CD4-positive, alpha-beta T cell treated with Interleukin-6 at 100 ng/mL for 8 hours (primary cell): ENCODE measurements around the gene EIF4E1B.

Experiments
- DNase-seq: peaks from one replicate; pipeline ENCODE4 v3.0.0-alpha.2; 2020; ENCODE audit warnings: mixed read lengths, low spot score

Gene EIF4E1B

GRCh38 chr5:176647030-176647842 lies 16.8 kb downstream of the EIF4E1B start, which contains the start of gene TSPAN17:
Gene TSPAN17 (plus strand): TSS chr5:176647484. CDS start chr5:176647616, 132 bp downstream.
- DNase-seq, result peak; percentile 99

DNA sequence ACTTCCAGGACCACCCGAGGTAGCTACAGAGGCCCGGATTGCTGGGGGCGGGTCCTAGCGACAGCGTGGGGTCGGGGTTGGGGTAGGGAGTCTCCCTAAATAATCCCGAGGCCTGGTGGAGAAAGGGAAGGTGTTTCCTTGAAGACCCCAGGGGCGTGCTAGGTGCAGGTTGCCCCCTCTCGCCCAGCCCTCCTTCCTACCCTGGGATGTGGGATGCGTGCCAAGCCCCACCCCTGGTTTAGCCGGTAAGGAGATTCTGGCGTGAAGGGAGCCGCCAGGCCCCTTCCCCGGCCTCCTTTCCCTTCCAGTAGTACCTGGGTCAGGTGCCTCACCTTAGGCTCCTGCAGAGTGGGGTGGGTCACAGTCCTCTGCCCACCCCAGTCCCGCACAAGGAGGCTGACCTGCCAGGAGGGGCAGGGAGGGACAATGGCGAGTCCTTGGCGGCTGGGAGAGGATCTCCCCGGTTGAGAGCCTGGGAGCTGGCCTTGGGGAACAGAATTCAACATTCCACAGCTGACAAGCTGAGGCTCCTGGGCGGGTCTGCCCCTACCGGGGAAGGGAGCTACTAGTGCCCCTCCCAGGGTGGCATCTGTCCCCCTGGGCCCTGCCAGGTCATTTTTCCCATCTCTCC lies 17.5 kb downstream of the EIF4E1B start:
- no peak for DNase-seq

- peak; percentile 30 for DNase-seq
These were observed 18.2 kb downstream of the EIF4E1B start for GRCh38 chr5:176648474-176649194.

DNA sequence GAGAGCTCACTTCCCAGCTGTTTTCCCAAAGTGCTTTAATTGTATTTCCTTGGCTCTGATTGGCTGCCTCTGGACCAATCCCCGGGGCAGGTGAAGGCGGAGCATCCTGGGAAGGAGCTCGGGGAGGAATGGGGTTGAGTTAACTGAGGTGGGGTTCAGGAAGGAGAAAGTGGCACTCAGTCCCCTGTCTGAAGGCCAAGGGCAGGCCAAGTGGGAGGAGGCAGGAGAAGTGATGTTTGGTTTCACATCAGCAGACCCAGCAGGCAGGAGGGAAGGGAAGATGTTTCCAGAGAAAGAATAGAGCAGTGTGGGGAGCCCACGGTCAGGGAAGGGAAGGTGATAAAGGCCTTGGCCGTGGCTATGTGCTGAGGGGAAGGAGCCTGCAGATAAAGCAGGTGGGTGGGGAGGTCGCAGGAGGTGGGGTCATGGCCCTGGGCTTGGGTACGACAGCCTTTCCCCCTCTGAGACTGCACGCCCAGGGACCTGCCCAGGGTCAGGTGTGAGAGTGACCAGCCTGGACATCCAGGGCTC lies 19.9 kb downstream of the EIF4E1B start:
- no peak for DNase-seq

DNA sequence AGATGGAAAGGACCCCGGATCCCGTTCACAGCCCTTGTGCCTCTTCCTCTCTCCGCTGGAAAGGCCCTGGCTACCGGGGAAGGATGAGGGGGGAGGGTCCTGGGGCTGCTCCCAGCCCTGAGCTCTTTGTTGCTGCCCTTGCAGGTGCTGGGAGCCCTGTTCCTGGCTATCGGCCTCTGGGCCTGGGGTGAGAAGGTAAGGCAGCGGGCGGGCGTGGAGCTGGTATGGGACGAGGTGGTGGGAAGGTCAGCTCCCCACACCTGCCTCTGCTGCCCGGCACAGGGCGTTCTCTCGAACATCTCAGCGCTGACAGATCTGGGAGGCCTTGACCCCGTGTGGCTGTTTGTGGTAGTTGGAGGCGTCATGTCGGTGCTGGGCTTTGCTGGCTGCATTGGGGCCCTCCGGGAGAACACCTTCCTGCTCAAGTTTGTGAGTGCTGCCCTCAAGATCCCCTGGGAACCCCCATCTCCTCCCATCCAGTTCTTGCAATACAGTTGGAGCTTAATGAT lies 21.1 kb downstream of the EIF4E1B start:
- no peak for DNase-seq

DNA sequence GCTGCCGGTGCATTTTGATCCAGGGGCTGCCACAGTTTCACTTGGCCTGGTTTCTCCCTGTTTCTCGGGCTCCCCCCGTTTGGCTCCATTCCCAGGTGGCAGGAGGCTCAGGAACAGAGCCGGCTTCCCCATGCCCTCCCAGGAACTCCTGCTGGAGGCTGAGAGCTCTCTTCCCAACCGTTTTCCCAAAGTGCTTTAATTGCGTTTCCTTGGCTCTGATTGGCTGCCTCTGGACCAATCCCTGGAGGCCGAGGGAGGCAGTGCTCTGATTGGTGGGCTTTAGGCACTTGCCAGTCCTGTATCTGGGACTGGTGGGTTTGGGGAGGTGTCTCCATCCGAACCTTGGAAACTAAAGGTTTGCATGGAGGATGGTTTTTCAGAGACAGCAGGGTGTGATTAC lies 21.7 kb downstream of the EIF4E1B start:
- no peak for DNase-seq

- DNase-seq, result peak; percentile 39
These were observed 23.2 kb downstream of the EIF4E1B start for GRCh38 chr5:176653401-176654385.

DNA sequence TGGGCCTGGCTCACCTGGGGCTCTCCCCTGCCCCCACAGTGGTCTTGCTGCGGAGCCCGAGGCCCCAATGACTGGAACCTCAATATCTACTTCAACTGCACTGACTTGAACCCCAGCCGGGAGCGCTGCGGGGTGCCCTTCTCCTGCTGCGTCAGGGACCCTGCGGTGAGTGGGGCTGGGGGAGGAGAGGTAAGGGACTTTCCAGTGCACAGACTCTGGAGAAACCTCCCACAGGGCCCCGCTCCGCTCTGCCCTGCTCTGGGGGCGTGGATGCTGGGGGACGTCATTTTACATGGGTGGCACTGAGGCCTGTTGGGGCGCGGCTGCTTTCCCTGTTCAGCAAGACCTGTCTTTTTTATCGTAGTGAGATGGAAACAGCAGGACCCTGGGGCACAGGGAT lies 24.4 kb downstream of the EIF4E1B start:
- no peak for DNase-seq

GRCh38 chr5:176656467-176656990 lies 26.1 kb downstream of the EIF4E1B start:
- DNase-seq, result no peak

DNA sequence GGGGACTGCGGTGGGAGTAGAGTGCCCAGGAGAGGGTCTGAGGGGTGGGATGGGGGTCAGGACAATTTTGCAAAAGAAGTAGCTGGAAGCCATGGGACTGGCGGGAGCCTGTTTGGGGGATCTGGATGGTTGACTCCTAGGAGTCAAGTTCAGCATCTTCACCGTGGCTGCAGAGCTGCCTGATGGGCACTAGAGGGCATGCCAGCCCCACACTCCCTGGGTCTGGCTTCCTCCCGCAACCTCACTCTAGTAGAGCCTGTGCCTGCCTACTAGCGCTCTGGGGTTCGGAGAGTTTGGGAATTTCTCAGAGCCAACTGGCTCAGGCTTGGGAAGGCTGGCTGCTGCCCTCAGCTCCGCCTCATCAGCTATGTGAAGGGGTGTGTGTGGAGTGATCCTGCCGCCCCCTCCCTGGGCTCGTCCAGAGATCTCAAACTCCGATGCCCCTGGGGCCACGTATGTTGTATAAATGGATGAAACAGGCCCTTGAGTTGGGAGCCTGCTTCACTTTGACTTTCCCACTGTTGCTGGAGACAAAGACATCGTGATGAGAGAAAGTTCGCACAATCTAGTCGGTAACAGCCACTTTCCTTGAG lies 27.6 kb downstream of the EIF4E1B start:
- peak; percentile 65 for DNase-seq

GRCh38 chr5:176658817-176659511 lies 28.5 kb downstream of the EIF4E1B start:
- DNase-seq, result peak; percentile 33

DNA sequence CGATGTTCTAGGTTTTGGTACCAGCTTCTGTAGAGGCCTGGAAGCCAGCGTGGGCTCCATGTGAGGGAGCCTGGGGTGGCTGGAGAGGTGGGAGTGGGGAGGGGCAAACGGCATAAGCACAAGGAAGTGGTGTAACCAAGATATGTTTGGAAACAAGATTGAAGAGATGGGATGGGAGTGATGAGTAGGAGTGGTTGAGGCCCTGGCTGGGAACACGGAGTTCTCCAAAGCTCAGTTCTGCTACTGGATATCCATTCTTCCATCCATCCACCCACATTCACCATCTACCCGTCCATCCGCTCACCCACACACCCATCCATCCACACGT lies 29.0 kb downstream of the EIF4E1B start:
- DNase-seq, result no peak

GRCh38 chr5:176659860-176660461 lies 29.5 kb downstream of the EIF4E1B start:
- DNase-seq, result no peak

GRCh38 chr5:176660530-176660859 lies 30.0 kb downstream of the EIF4E1B start:
- DNase-seq, result peak; percentile 20

DNA sequence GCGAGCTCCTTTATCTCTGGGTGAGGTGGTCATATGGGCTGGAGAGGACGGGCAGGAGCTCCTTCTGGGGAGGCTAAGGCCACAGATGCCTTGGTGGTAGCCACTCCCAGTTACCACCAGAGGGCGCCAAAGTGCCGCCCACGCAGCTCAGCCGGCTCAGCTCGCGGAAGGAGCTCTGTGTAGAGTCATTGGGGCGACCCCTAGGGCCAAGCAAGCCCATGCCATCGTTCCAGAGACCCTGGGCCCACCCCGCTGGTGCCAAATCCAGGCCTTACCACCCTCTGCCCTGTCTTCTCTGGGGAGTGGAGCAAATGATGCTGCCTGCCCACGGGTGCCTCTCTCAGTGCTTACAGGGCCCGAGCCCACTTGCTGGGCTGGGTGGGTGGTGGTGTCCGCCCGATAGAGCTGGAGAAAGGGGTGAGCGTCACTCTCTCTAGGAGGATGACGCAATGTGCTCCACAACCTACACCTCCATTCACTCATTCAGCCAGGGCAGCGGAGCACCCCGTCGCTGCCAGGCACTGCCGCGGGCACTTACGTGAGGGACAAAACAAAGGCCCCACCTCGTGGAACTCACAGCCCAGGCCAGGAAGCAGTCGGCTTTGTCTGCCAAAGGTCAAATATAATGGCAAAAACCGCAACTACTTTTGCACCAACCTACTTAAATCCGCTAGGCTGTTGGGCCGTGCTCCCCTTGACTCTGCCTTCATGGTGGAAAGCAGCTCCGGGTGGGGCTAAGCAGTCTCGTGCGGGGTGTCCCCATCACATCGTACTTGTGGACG lies 30.6 kb downstream of the EIF4E1B start:
- DNase-seq, result peak; percentile 81

GRCh38 chr5:176661676-176662075 lies 31.2 kb downstream of the EIF4E1B start:
- no peak for DNase-seq

DNA sequence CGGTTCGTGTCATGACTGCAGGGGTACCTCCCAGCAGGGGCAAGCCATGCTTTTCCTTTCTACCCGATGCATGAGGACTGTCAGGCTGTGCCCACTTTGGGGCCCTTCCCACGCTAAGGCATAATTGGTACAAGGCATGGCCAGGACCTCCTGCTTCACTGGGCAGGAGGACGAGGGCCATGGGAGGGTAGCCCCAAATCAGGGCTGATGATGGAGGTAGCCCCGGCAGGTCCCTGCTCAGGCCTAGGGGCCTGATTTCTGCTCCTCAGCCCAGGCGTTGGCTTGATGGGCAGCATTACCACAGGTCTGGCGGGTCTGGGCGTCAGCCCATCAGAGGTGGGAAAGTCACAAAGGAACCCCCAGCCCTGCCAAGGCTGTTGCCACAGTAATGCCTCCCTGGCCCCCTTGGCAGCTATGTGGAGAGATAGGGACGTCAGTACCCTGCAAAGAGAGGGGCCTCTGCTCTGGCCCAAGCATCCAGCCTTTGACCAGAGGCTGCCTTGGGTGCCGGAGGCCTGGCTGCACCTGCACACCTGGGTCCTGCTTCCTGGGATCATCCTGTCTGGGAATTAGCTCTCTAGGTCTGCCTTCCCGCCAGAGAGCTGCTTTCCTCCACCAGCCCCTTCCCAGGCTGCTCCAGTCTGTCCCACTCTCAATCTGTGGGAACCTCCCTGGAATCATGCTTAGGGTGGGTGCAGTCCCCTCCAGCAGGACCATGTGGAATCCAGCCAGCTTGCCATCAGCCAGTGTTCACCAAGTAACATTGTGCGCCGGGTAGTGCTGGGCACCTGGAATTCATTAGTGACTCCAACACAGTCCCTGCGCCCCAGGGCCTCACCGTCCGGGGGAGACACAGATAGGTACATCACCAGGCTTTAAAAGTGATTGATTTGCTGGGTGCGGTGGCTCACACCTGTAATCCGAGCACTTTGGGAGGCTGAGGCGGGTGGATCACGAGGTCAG lies 32.2 kb downstream of the EIF4E1B start:
- DNase-seq, result no peak

GRCh38 chr5:176663566-176663965 lies 33.1 kb downstream of the EIF4E1B start:
- no peak for DNase-seq
